NB4 (cell line): ENCODE results near the gene AOPEP.
A peak's percentile ranks its signal among the peaks of the same experiment; 100 is the strongest.

Experiments
- DNase-seq: peaks from one replicate; pipeline ENCODE4 v3.0.0; 2010; ENCODE audit warnings: low read depth
- H3K4me3 ChIP-seq: one replicate; pipeline ENCODE4 v1.5.1; 2011; ENCODE audit warnings: mild to moderate bottlenecking, low read depth, low read length, moderate library complexity
- MYC ChIP-seq: IDR thresholded peaks from 2 replicates; pipeline ENCODE4 v1.6.1; 2011; ENCODE audit warnings: low read depth, low read length
- POLR2A ChIP-seq: IDR thresholded peaks from 2 replicates; pipeline ENCODE4 v1.6.1; 2011; ENCODE audit warnings: mild to moderate bottlenecking; ENCODE audit not compliant: insufficient read length; ENCODE audit errors: extremely low read depth
- TF ChIP-seq, protein P1 (sequence below): IDR thresholded peaks from 2 replicates; pipeline ENCODE4 v1.6.1; 2011; ENCODE audit warnings: low read depth, low read length
- TF ChIP-seq, protein P2 (sequence below): IDR thresholded peaks from one replicate; pipeline ENCODE4 v1.5.1; 2012; ENCODE audit warnings: low read depth, low read length

The AOPEP gene

DNA sequence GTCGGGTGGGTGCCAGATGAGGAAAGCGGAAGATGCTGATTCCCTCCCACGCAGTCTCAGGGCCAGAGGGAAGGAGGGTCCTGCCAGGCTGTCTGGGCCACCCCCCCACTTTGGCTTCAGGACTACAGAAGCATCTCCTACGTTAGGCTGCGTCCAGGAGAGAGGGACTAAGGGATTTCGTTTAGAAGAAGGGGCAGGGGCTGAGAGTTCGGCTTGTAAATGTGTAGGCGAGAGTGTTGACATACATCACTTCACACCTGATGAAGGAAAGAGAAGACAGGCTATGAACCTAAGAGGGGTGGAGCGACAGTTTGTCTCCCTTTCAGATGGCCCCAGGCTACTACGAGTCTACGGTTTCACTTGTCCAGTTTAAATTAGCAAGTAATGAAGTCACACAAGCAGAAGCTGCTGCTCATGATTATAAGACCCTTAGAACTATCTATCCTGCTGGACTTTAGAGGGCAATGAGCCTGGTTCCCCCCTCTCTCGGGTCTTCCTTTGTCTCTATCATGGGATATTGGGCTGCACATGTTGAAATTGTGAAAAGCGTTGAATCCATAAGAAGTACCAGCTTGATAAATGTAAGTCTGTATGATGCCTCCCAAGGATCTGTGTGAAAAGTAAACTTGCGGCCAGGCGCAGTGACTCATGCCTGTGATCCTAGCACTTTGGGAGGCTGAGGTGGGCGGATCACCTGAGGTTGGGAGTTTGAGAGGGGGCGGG, 193.0 kb downstream of the AOPEP start:
- TF ChIP-seq POLR2A: no peak
- no peak for TF ChIP-seq MYC
- TF ChIP-seq, protein P1, sequence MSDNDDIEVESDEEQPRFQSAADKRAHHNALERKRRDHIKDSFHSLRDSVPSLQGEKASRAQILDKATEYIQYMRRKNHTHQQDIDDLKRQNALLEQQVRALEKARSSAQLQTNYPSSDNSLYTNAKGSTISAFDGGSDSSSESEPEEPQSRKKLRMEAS: no peak
- TF ChIP-seq, protein P2, sequence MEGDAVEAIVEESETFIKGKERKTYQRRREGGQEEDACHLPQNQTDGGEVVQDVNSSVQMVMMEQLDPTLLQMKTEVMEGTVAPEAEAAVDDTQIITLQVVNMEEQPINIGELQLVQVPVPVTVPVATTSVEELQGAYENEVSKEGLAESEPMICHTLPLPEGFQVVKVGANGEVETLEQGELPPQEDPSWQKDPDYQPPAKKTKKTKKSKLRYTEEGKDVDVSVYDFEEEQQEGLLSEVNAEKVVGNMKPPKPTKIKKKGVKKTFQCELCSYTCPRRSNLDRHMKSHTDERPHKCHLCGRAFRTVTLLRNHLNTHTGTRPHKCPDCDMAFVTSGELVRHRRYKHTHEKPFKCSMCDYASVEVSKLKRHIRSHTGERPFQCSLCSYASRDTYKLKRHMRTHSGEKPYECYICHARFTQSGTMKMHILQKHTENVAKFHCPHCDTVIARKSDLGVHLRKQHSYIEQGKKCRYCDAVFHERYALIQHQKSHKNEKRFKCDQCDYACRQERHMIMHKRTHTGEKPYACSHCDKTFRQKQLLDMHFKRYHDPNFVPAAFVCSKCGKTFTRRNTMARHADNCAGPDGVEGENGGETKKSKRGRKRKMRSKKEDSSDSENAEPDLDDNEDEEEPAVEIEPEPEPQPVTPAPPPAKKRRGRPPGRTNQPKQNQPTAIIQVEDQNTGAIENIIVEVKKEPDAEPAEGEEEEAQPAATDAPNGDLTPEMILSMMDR: no peak
- no peak for DNase-seq
- no peak overlapping the region for H3K4me3 ChIP-seq

DNA sequence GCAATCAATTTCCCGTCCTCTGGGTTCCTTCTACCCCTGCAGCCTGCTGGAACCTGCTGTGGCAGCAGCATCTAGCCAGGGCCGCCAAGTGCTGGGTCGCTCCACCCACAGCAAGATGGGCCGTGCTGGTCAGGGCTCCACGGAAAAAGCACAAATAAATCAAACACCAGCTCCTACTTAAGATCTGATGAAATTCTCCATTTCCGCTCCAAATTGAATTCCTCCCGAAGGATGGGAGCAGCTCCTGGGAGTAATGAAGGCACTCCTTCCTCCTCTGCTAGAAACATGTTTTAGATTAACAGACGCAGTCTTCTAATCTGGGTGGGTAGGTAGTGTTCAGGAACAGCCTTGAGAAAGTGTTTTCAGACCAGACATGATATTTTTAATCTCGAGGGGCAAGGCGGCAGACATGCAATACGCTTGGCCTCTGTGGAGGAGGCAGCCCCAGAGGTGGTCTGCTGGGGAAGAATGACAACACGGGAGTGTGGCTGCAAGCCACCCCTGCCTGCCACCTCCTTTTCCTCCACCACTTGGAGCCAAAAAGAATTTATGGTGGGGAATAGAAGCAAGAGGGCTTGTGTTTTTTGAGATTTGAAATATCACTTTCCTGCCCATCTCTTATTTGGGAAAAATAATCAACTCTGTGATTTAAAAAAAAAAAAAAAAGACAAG, 194.1 kb downstream of the AOPEP start:
- H3K4me3 ChIP-seq: no peak overlapping the region
- no peak for DNase-seq
- TF ChIP-seq, protein P2: no peak
- TF ChIP-seq MYC: no peak
- no peak for TF ChIP-seq POLR2A
- TF ChIP-seq, protein P1: no peak

DNA sequence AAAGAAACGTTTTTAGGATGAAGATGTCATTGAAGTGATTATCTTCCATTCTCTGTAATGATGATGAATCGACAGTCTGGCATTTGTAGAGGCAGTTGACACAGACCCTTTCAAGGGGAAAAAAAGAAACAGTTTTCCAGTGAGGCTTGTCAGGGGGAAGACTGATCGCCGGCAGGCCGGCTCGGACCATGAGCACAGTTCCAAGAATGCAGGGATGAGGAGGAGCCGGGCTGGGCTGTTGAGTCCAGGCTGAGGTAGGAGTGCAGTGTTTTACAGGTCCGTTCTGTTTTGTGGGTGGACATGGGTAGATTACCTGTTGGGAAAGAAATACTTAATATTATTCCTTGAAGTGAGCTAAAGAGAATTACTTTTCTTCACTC, 194.6 kb downstream of the AOPEP start:
- H3K4me3 ChIP-seq: no peak overlapping the region
- TF ChIP-seq, protein P1: no peak
- TF ChIP-seq MYC (no peak), POLR2A (no peak)
- TF ChIP-seq, protein P2: no peak
- DNase-seq: no peak

DNA sequence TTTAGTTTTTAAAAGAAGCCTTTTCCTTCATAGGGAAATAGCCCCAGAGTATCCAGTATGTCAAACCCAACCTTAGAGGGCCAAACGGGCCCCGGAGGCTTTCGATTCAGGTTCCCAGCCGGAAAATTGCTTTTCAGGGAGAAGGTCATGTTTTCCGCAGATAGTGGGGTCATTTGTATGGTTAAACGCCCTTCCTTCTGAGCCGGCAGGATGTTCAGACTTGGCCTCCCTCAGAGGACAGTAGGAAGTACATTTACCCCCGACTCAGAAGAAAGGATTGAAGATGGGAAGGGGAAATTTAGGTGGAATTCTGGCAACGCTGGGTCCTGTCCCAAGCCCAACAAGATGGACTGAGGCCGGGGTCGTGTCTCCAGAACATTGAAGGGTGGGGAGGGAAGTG, 195.2 kb downstream of the AOPEP start:
- DNase-seq: no peak
- no peak overlapping the region for H3K4me3 ChIP-seq
- TF ChIP-seq, protein P1: no peak
- TF ChIP-seq, protein P2: no peak
- no peak for TF ChIP-seq MYC

DNA sequence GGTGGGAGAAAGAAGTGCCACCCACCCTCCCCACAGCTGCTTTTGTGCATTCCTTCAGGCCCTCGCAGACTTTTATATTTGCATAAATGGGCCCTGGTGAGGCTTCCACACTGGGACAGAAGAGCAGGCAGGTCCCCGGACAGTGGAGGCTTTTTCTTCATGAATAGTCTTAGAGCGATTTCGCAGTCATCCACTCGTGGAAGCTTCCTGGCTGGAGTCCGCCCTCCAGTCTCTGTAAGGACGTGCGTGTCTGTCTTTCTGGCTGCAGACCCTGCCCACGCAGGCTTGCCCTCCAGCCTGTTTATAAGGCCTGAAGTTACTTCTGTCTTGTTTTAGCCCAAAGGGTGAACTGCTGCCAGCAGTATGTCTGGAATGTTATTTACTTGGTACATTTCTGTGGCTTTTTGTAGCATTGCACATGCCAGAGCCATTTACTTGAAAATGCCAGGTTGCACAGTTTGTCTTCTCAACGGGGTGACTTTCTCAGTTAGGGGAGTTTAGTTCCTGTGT, 195.7 kb downstream of the AOPEP start:
- no peak overlapping the region for H3K4me3 ChIP-seq
- DNase-seq: peak; percentile 6

More for the DNA sequence above, 195.7 kb downstream of the AOPEP start:
- TF ChIP-seq MYC: no peak
- TF ChIP-seq, protein P1: no peak
- no peak for TF ChIP-seq POLR2A
- TF ChIP-seq, protein P2: no peak
